DOHH2 (cell line): ENCODE results near the gene RPL13A.

ENCODE experiments used
- H3F3A ChIP-seq: fragments of 200-600 bp; sonication (generic), shearing (Covaris generic); 2 replicates; pipeline ENCODE4 v1.6.0; 2016; ENCODE audit warnings: antibody characterized with exemption, mild to moderate bottlenecking; ENCODE audit not compliant: control insufficient read depth, insufficient read depth
- H3K27ac ChIP-seq: fragments of 200-600 bp; sonication (generic); 2 replicates; pipeline ENCODE4 v1.5.1; 2014; ENCODE audit warnings: low read depth, mild to moderate bottlenecking, low read length, moderate library complexity
- H3K27me3 ChIP-seq: fragments of 200-600 bp; sonication (generic); 2 replicates; pipeline ENCODE4 v1.6.1; 2014; ENCODE audit warnings: mild to moderate bottlenecking, low read length, mixed read lengths; ENCODE audit not compliant: control insufficient read depth
- H3K36me3 ChIP-seq: fragments of 200-600 bp; sonication (generic); 2 replicates; pipeline ENCODE4 v1.6.1; 2014; ENCODE audit warnings: mild to moderate bottlenecking, low read length, moderate library complexity, mixed read lengths; ENCODE audit not compliant: control insufficient read depth
- H3K4me1 ChIP-seq: fragments of 200-600 bp; sonication (generic); 2 replicates; pipeline ENCODE4 v1.6.1; 2014; ENCODE audit warnings: mild to moderate bottlenecking, low read length, mixed read lengths; ENCODE audit not compliant: control insufficient read depth
- H3K4me2 ChIP-seq: fragments of 200-600 bp; sonication (generic); 2 replicates; pipeline ENCODE4 v1.6.0; 2014; ENCODE audit warnings: mild to moderate bottlenecking, low read length, moderate library complexity
- H3K4me3 ChIP-seq: fragments of 200-600 bp; sonication (generic); 2 replicates; pipeline ENCODE4 v1.5.1; 2014; ENCODE audit warnings: mild to moderate bottlenecking, low read length, mixed read lengths
- H3K79me2 ChIP-seq: fragments of 200-600 bp; sonication (generic); 2 replicates; pipeline ENCODE4 v1.6.1; 2014; ENCODE audit warnings: mild to moderate bottlenecking, low read length, mixed read lengths; ENCODE audit not compliant: control insufficient read depth
- H3K9me2 ChIP-seq: fragments of 200-600 bp; sonication (generic); replicated peaks from 2 replicates; pipeline ENCODE4 v1.6.1; 2014; ENCODE audit warnings: mild to moderate bottlenecking, low read length, mixed read lengths; ENCODE audit not compliant: control insufficient read depth
- H3K9me3 ChIP-seq: fragments of 200-600 bp; sonication (generic); 2 replicates; pipeline ENCODE4 v1.6.1; 2014; ENCODE audit warnings: antibody characterized with exemption, low read length, mixed read lengths; ENCODE audit not compliant: control insufficient read depth, insufficient read depth
- H4K20me1 ChIP-seq: fragments of 200-600 bp; sonication (generic); 2 replicates; pipeline ENCODE4 v1.6.0; 2014; ENCODE audit warnings: low read depth, mild to moderate bottlenecking, antibody characterized with exemption, low read length, moderate library complexity; ENCODE audit not compliant: control insufficient read depth, insufficient read depth
- EZH2phosphoT487 ChIP-seq: fragments of 200-600 bp; sonication (generic); IDR thresholded peaks from 2 replicates; pipeline ENCODE4 v1.6.1; 2017; ENCODE audit warnings: borderline replicate concordance, mild to moderate bottlenecking, antibody characterized with exemption, low read length, moderate library complexity, mixed read lengths
- TF ChIP-seq, protein P1 (sequence below): fragments of 200-600 bp; sonication (generic); IDR thresholded peaks from one replicate; pipeline ENCODE4 v1.5.1; 2014; ENCODE audit warnings: antibody characterized with exemption, mild to moderate bottlenecking, low read depth, low read length; ENCODE audit not compliant: poor library complexity, severe bottlenecking

RPL13A gene

DNA sequence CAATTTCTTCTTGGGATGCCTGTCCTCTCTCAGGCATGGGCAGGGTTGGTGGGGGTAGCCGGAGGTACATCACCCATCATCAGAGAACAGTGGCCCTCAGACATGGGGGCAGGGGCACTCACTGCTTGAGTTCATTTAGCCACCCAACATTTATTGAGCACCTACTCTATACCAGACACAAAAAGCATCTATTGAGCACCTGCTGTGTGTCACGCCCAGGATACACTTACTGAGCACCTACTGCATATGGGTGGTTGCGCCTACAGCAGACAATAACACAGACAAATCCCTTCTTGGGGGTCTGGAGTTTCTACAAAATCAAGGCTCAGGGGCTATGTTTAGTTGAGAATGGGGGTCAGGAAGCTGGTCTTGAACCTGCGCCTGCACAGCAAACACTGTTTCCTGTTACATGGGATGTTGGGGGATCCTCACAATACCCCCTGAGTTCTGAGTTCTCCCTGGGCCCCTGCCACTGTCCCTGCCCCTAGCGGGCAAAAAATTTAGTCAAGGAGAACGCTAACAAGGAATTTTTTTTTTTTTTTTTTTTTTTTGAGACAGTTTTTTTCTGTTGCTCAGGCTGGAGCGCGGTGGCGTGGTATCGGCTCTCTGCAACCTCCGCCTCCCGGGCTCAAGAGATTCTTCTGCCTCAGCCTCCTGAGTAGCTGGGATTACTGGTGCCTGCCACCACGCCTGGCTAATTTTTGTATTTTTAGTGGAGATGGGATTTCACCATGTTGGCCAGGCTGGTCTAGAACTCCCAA lies 52.0 kb downstream of the RPL13A start:
- no peaks in the 10 kb centered on the region for H3K36me3 ChIP-seq
- H3K27me3 ChIP-seq: peaks cover 11% of the 10 kb centered on the region
- H3K9me2 ChIP-seq: no peaks in the 10 kb centered on the region
- TF ChIP-seq, protein P1, sequence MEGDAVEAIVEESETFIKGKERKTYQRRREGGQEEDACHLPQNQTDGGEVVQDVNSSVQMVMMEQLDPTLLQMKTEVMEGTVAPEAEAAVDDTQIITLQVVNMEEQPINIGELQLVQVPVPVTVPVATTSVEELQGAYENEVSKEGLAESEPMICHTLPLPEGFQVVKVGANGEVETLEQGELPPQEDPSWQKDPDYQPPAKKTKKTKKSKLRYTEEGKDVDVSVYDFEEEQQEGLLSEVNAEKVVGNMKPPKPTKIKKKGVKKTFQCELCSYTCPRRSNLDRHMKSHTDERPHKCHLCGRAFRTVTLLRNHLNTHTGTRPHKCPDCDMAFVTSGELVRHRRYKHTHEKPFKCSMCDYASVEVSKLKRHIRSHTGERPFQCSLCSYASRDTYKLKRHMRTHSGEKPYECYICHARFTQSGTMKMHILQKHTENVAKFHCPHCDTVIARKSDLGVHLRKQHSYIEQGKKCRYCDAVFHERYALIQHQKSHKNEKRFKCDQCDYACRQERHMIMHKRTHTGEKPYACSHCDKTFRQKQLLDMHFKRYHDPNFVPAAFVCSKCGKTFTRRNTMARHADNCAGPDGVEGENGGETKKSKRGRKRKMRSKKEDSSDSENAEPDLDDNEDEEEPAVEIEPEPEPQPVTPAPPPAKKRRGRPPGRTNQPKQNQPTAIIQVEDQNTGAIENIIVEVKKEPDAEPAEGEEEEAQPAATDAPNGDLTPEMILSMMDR: no peak
- TF ChIP-seq EZH2phosphoT487: no peak
- no peaks in the 10 kb centered on the region for H3K9me3 ChIP-seq
- no peak overlapping the region for H3K4me2 ChIP-seq
- H3K4me1 ChIP-seq: peaks cover 20% of the 10 kb centered on the region
- H3K4me3 ChIP-seq: no peak overlapping the region
- H3K27ac ChIP-seq: no peak overlapping the region
- H3K79me2 ChIP-seq: no peaks in the 10 kb centered on the region
- H4K20me1 ChIP-seq: no peaks in the 10 kb centered on the region
- H3F3A ChIP-seq: peaks cover 5% of the 10 kb centered on the region; the same call in 1 of the 2 replicates
